HG03025 (cell line): ENCODE data around the gene TTC23L.

Source experiments
- ATAC-seq: cut with Tn5 transposase; IDR thresholded peaks from one replicate; pipeline ENCODE4 v1.9.1; 2021; ENCODE audit warnings: mild to moderate bottlenecking, moderate library complexity; ENCODE audit not compliant: unreplicated experiment, low FRiP score

TTC23L gene

GRCh38 chr5:34832568-34832967 is 6.4 kb upstream of the TTC23L start:
- ATAC-seq: no peak

GRCh38 chr5:34833090-34833489 is 5.9 kb upstream of the TTC23L start:
- ATAC-seq: no peak

GRCh38 chr5:34833976-34834793 is 4.8 kb upstream of the TTC23L start:
- ATAC-seq: no peak

GRCh38 chr5:34834794-34835089 is 4.2 kb upstream of the TTC23L start:
- no peak for ATAC-seq

- ATAC-seq: no peak
Observed at GRCh38 chr5:34835664-34836063, 3.3 kb upstream of the TTC23L start.

- ATAC-seq: no peak
Observed at GRCh38 chr5:34841816-34842215, 2.9 kb downstream of the TTC23L start.

- no peak for ATAC-seq
Observed at GRCh38 chr5:34842554-34842953, 3.6 kb downstream of the TTC23L start.

- no peak for ATAC-seq
Observed at GRCh38 chr5:34843497-34843896, 4.5 kb downstream of the TTC23L start.

GRCh38 chr5:34844106-34844505 is 5.1 kb downstream of the TTC23L start:
- no peak for ATAC-seq

GRCh38 chr5:34844999-34845398 is 6.0 kb downstream of the TTC23L start:
- ATAC-seq: no peak

GRCh38 chr5:34847056-34847455 is 8.1 kb downstream of the TTC23L start:
- no peak for ATAC-seq

- no peak for ATAC-seq
Observed at GRCh38 chr5:34847552-34847951, 8.6 kb downstream of the TTC23L start.

GRCh38 chr5:34848230-34848629 is 9.3 kb downstream of the TTC23L start:
- ATAC-seq: no peak

GRCh38 chr5:34849253-34849652 is 10.3 kb downstream of the TTC23L start:
- ATAC-seq: no peak

GRCh38 chr5:34854459-34855174 is 15.7 kb downstream of the TTC23L start:
- ATAC-seq: peak; percentile 94

- ATAC-seq: no peak
Observed at GRCh38 chr5:34857161-34857560, 18.2 kb downstream of the TTC23L start.

GRCh38 chr5:34857894-34858293 is 18.9 kb downstream of the TTC23L start:
- no peak for ATAC-seq

GRCh38 chr5:34858790-34859189 is 19.8 kb downstream of the TTC23L start:
- ATAC-seq: no peak

- ATAC-seq: no peak
Observed at GRCh38 chr5:34859253-34859652, 20.3 kb downstream of the TTC23L start.

- no peak for ATAC-seq
Observed at GRCh38 chr5:34863946-34864345, 25.0 kb downstream of the TTC23L start.

GRCh38 chr5:34865091-34865490 is 26.1 kb downstream of the TTC23L start:
- ATAC-seq: no peak

- ATAC-seq: no peak
Observed at GRCh38 chr5:34866989-34867471, 28.1 kb downstream of the TTC23L start.
